MM.1S (cell line): ENCODE data around the gene ST6GALNAC1.

Experiments used
- DNase-seq: peaks from one replicate; pipeline ENCODE4 v3.0.0-alpha.2; 2015
- H2AFZ ChIP-seq: fragments of 300-600 bp; sonication (generic); 2 replicates; pipeline ENCODE4 v1.6.0; 2016; ENCODE audit warnings: antibody characterized with exemption, low read length
- H3F3A ChIP-seq: fragments of 300-600 bp; sonication (generic); 2 replicates; pipeline ENCODE4 v1.6.1; 2016; ENCODE audit warnings: mild to moderate bottlenecking, antibody characterized with exemption, low read length, moderate library complexity, mixed read lengths; ENCODE audit not compliant: insufficient read depth
- H3K27ac ChIP-seq: fragments of 300-600 bp; sonication (generic); 2 replicates; pipeline ENCODE4 v1.5.1; 2016; ENCODE audit warnings: mild to moderate bottlenecking, low read length
- H3K27me3 ChIP-seq: fragments of 300-600 bp; sonication (generic); replicated peaks from 2 replicates; pipeline ENCODE4 v1.6.0; 2016; ENCODE audit warnings: low read length; ENCODE audit not compliant: insufficient read depth
- H3K36me3 ChIP-seq: fragments of 300-600 bp; sonication (generic); replicated peaks from 2 replicates; pipeline ENCODE4 v1.6.1; 2016; ENCODE audit warnings: mild to moderate bottlenecking, low read length, mixed read lengths; ENCODE audit not compliant: insufficient read depth
- H3K4me1 ChIP-seq: fragments of 300-600 bp; sonication (generic); 2 replicates; pipeline ENCODE4 v1.6.1; 2016; ENCODE audit warnings: low read length, mixed read lengths
- H3K4me2 ChIP-seq: fragments of 300-600 bp; sonication (generic); 2 replicates; pipeline ENCODE4 v1.6.0; 2016; ENCODE audit warnings: low read depth, low read length
- H3K4me3 ChIP-seq: fragments of 300-600 bp; sonication (generic); 2 replicates; pipeline ENCODE4 v1.5.1; 2016; ENCODE audit warnings: low read length, mixed read lengths
- H3K79me2 ChIP-seq: fragments of 300-600 bp; sonication (generic); 2 replicates; pipeline ENCODE4 v1.6.1; 2016; ENCODE audit warnings: mixed run types, low read length, mixed read lengths
- H3K9ac ChIP-seq: fragments of 300-600 bp; sonication (generic); 2 replicates; pipeline ENCODE4 v1.6.1; 2016; ENCODE audit warnings: low read length, mixed read lengths
- H3K9me2 ChIP-seq: fragments of 300-600 bp; sonication (generic); replicated peaks from 2 replicates; pipeline ENCODE4 v1.6.1; 2016; ENCODE audit warnings: mild to moderate bottlenecking, low read length, mixed read lengths; ENCODE audit not compliant: insufficient read depth
- H3K9me3 ChIP-seq: fragments of 300-600 bp; sonication (generic); replicated peaks from 2 replicates; pipeline ENCODE4 v1.6.1; 2016; ENCODE audit warnings: mild to moderate bottlenecking, low read length, mixed read lengths; ENCODE audit not compliant: insufficient read depth
- H4K20me1 ChIP-seq: fragments of 300-600 bp; sonication (generic); 2 replicates; pipeline ENCODE4 v1.6.1; 2016; ENCODE audit warnings: mild to moderate bottlenecking, low read length, moderate library complexity, mixed read lengths; ENCODE audit not compliant: insufficient read depth
- EZH2 ChIP-seq: fragments of 300-600 bp; sonication (generic); optimal IDR thresholded peaks from 2 replicates; pipeline ENCODE3; 2017; ENCODE audit warnings: low read depth, mild to moderate bottlenecking, antibody characterized with exemption, low read length, mixed read lengths
- EZH2phosphoT487 ChIP-seq: fragments of 300-600 bp; sonication (generic); IDR thresholded peaks from 2 replicates; pipeline ENCODE4 v1.6.1; 2018; ENCODE audit warnings: antibody characterized with exemption, low read length
- TF ChIP-seq, protein P1 (sequence below): fragments of 300-600 bp; sonication (generic); IDR thresholded peaks from 2 replicates; pipeline ENCODE4 v1.5.1; 2016; ENCODE audit warnings: antibody characterized with exemption, low read length, mixed read lengths

ST6GALNAC1 gene, protein sequence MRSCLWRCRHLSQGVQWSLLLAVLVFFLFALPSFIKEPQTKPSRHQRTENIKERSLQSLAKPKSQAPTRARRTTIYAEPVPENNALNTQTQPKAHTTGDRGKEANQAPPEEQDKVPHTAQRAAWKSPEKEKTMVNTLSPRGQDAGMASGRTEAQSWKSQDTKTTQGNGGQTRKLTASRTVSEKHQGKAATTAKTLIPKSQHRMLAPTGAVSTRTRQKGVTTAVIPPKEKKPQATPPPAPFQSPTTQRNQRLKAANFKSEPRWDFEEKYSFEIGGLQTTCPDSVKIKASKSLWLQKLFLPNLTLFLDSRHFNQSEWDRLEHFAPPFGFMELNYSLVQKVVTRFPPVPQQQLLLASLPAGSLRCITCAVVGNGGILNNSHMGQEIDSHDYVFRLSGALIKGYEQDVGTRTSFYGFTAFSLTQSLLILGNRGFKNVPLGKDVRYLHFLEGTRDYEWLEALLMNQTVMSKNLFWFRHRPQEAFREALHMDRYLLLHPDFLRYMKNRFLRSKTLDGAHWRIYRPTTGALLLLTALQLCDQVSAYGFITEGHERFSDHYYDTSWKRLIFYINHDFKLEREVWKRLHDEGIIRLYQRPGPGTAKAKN

DNA sequence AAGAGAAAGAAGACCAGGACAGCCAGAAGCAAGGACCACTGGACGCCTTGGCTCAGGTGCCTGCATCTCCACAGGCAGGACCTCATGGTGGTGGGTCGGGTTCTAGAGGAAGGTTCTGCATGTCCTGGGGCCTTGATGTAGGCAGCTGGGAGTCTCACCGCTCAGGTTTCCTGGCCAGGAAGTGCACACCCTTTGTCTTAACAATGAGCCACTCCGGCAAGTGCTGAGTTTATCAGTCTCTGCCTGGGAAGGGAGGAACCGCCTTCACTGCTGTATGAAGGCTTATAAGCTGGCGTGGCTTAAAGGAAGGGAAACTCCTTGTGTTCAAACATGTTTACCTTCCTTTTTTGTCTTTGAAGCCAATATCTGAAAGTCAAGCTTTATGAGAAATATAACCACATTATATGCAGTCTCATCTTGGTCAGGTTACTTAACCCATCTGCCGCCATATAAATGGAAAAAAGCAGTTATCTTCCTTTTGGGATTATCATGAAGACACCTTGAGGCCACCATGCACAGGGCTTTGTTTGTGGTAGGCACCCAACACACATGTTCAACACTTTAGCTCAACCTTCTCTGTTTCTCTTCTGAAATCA, at the start of gene ST6GALNAC1:
TSS of gene ST6GALNAC1 (minus strand) at position 205 of the 596 bp plus-strand sequence. CDS start at position 86, 119 bp downstream.
- peaks cover 21% of the 10 kb centered on the region for H3K27me3 ChIP-seq
- DNase-seq, result no peak
- H3K4me3 ChIP-seq, result no peak within 1 kb of the TSS
- no peaks in the 10 kb centered on the region for H3K36me3 ChIP-seq
- H3K9me2 ChIP-seq, result no peaks in the 10 kb centered on the region
- H3K9ac ChIP-seq, result no peak within 1 kb of the TSS
- TF ChIP-seq EZH2 (no peak), EZH2phosphoT487 (no peak)
- TF ChIP-seq, protein P1, sequence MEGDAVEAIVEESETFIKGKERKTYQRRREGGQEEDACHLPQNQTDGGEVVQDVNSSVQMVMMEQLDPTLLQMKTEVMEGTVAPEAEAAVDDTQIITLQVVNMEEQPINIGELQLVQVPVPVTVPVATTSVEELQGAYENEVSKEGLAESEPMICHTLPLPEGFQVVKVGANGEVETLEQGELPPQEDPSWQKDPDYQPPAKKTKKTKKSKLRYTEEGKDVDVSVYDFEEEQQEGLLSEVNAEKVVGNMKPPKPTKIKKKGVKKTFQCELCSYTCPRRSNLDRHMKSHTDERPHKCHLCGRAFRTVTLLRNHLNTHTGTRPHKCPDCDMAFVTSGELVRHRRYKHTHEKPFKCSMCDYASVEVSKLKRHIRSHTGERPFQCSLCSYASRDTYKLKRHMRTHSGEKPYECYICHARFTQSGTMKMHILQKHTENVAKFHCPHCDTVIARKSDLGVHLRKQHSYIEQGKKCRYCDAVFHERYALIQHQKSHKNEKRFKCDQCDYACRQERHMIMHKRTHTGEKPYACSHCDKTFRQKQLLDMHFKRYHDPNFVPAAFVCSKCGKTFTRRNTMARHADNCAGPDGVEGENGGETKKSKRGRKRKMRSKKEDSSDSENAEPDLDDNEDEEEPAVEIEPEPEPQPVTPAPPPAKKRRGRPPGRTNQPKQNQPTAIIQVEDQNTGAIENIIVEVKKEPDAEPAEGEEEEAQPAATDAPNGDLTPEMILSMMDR, result no peak
- no peaks in the 10 kb centered on the region for H4K20me1 ChIP-seq
- H3K9me3 ChIP-seq, result no peaks in the 10 kb centered on the region
- no peak within 1 kb of the TSS for H2AFZ ChIP-seq
- H3F3A ChIP-seq, result no peaks in the 10 kb centered on the region
- H3K79me2 ChIP-seq, result no peaks in the 10 kb centered on the region
- H3K27ac ChIP-seq, result no peak within 1 kb of the TSS
- H3K4me1 ChIP-seq, result no peaks in the 10 kb centered on the region
- no peak within 1 kb of the TSS for H3K4me2 ChIP-seq

DNA sequence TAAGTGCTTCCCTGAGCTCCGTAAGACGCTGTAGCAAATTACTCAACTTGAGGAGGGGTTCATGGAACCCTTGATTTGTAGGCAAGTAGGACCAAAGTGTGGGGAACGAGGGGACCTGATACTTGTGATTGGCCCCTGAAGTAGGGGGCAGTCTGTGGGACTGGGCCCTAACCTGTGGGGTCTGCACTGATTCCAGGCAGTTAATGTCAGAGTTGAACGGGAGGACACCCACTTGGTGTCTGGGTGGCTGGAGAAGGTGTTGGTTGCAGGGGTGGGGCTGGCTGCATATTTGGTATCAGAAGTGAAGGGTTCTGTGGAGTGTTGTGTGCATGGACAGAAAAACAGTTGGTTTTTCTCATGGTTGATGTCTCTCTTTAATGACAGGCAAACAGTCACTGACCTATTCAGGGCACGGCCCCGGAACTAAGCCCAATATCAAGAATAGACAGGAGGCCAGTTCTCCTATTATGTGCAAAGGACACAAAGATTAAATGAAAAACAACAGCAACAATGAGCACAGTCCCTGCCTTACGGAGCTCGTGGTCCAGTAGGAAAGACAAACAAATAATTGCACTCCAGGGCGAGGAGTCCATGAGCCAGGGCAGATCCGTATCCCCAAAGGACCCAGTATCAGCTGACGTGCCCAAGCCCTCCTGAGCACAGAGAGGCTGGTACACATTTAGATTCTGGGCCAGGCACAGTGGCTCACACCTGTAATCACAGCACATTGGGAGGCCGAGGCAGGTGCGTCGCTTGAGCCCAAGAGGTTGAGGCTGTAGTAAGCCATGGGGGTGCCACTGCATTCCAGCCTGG, 48.0 kb upstream of the ST6GALNAC1 start:
- no peaks in the 10 kb centered on the region for H3K79me2 ChIP-seq
- no peak for DNase-seq
- H3K4me2 ChIP-seq, result no peak overlapping the region

More for the DNA sequence above, 48.0 kb upstream of the ST6GALNAC1 start:
- Histone ChIP-seq H3K27me3 (peaks cover 11% of the 10 kb centered on the region; the same call in 1 of the 2 replicates), H3K36me3 (no peaks in the 10 kb centered on the region), H3K9ac (no peak overlapping the region), H3K9me2 (no peaks in the 10 kb centered on the region), H3F3A (peaks cover 21% of the 10 kb centered on the region), H2AFZ (no peak overlapping the region), H3K4me3 (no peak overlapping the region), H3K9me3 (no peaks in the 10 kb centered on the region), H4K20me1 (no peaks in the 10 kb centered on the region), H3K4me1 (peaks cover 11% of the 10 kb centered on the region), H3K27ac (no peak overlapping the region; the same call in 1 of the 2 replicates)
- TF ChIP-seq, protein P1, result no peak
- TF ChIP-seq EZH2phosphoT487 (no peak), EZH2 (no peak)
